Ascending aorta (tissue), 2 donors: Measurements from ENCODE around the gene DNAJA1. TPM values are rescaled to one million over a fixed set of nuclear protein-coding genes. Genes with fewer than 3 reads are reported as not detected.

Experiments
- DNase-seq, 2 donors: peaks; one replicate each; pipeline ENCODE4 v3.0.0-alpha.2; 2019; ENCODE audit warnings: low spot score in 2 of 2
- H3K27ac ChIP-seq, 2 donors: fragments of 200-600 bp; sonication (generic); one replicate each; pipeline ENCODE4 v1.5.1; 2016 to 2017; ENCODE audit warnings: mild to moderate bottlenecking in 1 of 2
- H3K27me3 ChIP-seq: fragments of 200-600 bp; sonication (generic); one replicate; pipeline ENCODE4 v1.5.1; 2017
- H3K36me3 ChIP-seq, 2 donors: fragments of 200-600 bp; sonication (generic); one replicate each; pipeline ENCODE4 v1.5.1; 2016
- H3K4me1 ChIP-seq, 2 donors: fragments of 200-600 bp; sonication (generic); one replicate each; pipeline ENCODE4 v1.5.1; 2016 to 2017; ENCODE audit warnings: mild to moderate bottlenecking in 1 of 2
- H3K4me3 ChIP-seq, 2 donors: fragments of 200-600 bp; sonication (generic); one replicate each; pipeline ENCODE4 v1.5.1; 2016 to 2017; ENCODE audit warnings: mild to moderate bottlenecking in 1 of 2
- H3K9me3 ChIP-seq, 2 donors: fragments of 200-600 bp; sonication (generic); one replicate each; pipeline ENCODE4 v1.5.1; 2016
- CTCF ChIP-seq, 3 experiments: fragments of 200-600 bp in 2 of 3; fragments of 450-650 bp in 1 of 3; sonication (generic) in 2 of 3; IDR thresholded peaks; one replicate each; pipeline ENCODE4 v1.5.1; 2016 to 2019; ENCODE audit warnings: antibody characterized with exemption in 3 of 3, mild to moderate bottlenecking in 1 of 3, moderate library complexity in 1 of 3
- intact Hi-C: fragments of 100-400 bp; cut with DNase I; formaldehyde crosslinking; loops from one replicate; pipeline ENCODE4 v1.15.1; 2023
- total RNA-seq: library from RNA; depleted of rRNA; stranded (reverse); fragments of >200 nt; gene quantifications from one replicate; pipeline ENCODE4 v1.1.0, GENCODE V29; 2016

Gene DNAJA1
- total RNA-seq, 1 donor from 2014 or later = 53.6 TPM

GRCh38 chr9:33013962-33014664 is 11.0 kb upstream of the DNAJA1 start:
- H3K36me3 ChIP-seq = no peaks in the 10 kb centered on the region
- H3K4me3 ChIP-seq = no peak overlapping the region
- DNase-seq = no peak
- H3K4me1 ChIP-seq = no peaks in the 10 kb centered on the region
- no peak for TF ChIP-seq CTCF (IDR thresholded peaks at IDR 0.05)
- H3K9me3 ChIP-seq = no peaks in the 10 kb centered on the region
- intact Hi-C loops = no loop called here
- no peak overlapping the region for H3K27ac ChIP-seq
- H3K27me3 ChIP-seq = no peaks in the 10 kb centered on the region

- H3K27ac ChIP-seq = no peak overlapping the region
- intact Hi-C loops = no loop called here
- H3K4me1 ChIP-seq = no peaks in the 10 kb centered on the region
- H3K27me3 ChIP-seq = no peaks in the 10 kb centered on the region
- H3K36me3 ChIP-seq = no peaks in the 10 kb centered on the region
- no peak for DNase-seq
- no peak overlapping the region for H3K4me3 ChIP-seq
- no peak for TF ChIP-seq CTCF (IDR thresholded peaks at IDR 0.05)
- no peaks in the 10 kb centered on the region for H3K9me3 ChIP-seq
These were observed 10.4 kb upstream of the DNAJA1 start for GRCh38 chr9:33014665-33015014.

- no peaks in the 10 kb centered on the region for H3K36me3 ChIP-seq
- H3K27ac ChIP-seq = no peak overlapping the region
- H3K27me3 ChIP-seq = no peaks in the 10 kb centered on the region
- no peaks in the 10 kb centered on the region for H3K9me3 ChIP-seq
- DNase-seq = no peak
- no peak for TF ChIP-seq CTCF (IDR thresholded peaks at IDR 0.05)
- intact Hi-C loops = no loop called here
- H3K4me3 ChIP-seq = no peak overlapping the region
- H3K4me1 ChIP-seq = no peaks in the 10 kb centered on the region
These were observed 7.6 kb upstream of the DNAJA1 start for GRCh38 chr9:33017283-33018041.

GRCh38 chr9:33019797-33020196 is 5.3 kb upstream of the DNAJA1 start:
- Histone ChIP-seq H3K27ac (no peak overlapping the region), H3K9me3 (no peaks in the 10 kb centered on the region), H3K36me3 (no peaks in the 10 kb centered on the region), H3K27me3 (no peaks in the 10 kb centered on the region), H3K4me1 (peaks cover 0 to 7% of the 10 kb centered on the region in 2 donors), H3K4me3 (no peak overlapping the region)
- DNase-seq = no peak
- TF ChIP-seq CTCF (IDR thresholded peaks at IDR 0.05) = no peak
- intact Hi-C loops = loop anchor here (10.0 kb wide), 1 partner anchor 465 kb away; the partner anchor contains the start of genes SMIM27 and TOPORS

GRCh38 chr9:33022303-33022702 is 2.8 kb upstream of the DNAJA1 start:
- no peak overlapping the region for H3K4me3 ChIP-seq
- DNase-seq = no peak
- intact Hi-C loops = loop anchor here (10.0 kb wide), 1 partner anchor 468 kb away; the partner anchor contains the start of genes SMIM27 and TOPORS
- H3K27ac ChIP-seq = no peak overlapping the region
- H3K4me1 ChIP-seq = peaks cover 0 to 13% of the 10 kb centered on the region in 2 donors
- H3K9me3 ChIP-seq = no peaks in the 10 kb centered on the region
- H3K36me3 ChIP-seq = peaks cover under 1 to 2% of the 10 kb centered on the region in 2 donors
- no peaks in the 10 kb centered on the region for H3K27me3 ChIP-seq
- no peak for TF ChIP-seq CTCF (IDR thresholded peaks at IDR 0.05)
